Measurements from ENCODE around the gene ANKRD11. TPM values are rescaled to one million over a fixed set of nuclear protein-coding genes. Genes with fewer than 3 reads are reported as not detected.

Gene ANKRD11
- total RNA-seq, 1 experiment from 2014 or later: 99.4 TPM

DNA sequence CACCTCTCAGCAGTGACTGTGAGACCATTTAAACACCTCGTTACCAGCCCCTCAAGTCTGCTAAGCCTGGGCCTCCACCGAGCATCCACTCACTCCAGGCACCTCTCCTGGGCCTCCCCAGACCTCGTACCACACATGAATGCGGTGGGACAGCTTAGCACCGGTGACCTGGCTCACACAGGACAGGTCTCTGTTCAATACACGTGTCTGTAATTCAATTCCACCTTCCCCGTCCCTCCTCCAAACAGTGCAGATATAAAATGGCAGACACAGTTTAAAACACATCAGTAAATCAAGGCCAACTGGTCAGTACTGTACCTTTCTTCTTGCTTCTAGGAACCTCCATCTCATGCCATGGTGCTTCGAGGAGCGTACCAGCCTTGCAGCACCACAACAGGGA lies 199.0 kb downstream of the ANKRD11 start:
- intact Hi-C loops (cut with micrococcal nuclease; ENCODE audit: unreplicated experiment) (no loop called here), in situ Hi-C loops (cut with HindIII; ENCODE audit: low pct_unique_long_range_greater_than_20kb, low sequenced_read_pairs) (no loop called here)
- ChIA-PET POLR2A (interaction anchor here (0.6 kb wide), 1 partner anchor 31 kb away, joined by 12 read pairs; no protein-coding TSS in a partner anchor), CTCF (no interaction called here)
- Histone ChIP-seq H3K36me3 (ENCODE audit: control insufficient read depth, insufficient read depth, low read length) (peaks cover 3% of the 10 kb centered on the region), H3K4me3 (ENCODE audit: low read depth in 2 of 2, low read length in 2 of 2) (no peak overlapping the region), H3K27ac (ENCODE audit: low read length) (no peak overlapping the region; the same call in 1 of the 2 replicates), H3K27me3 (ENCODE audit: control insufficient read depth, insufficient read depth, low read length) (no peaks in the 10 kb centered on the region), H3K4me1 (ENCODE audit: control insufficient read depth, insufficient read depth, low read length) (peaks cover 34% of the 10 kb centered on the region), H3K9me3 (ENCODE audit: control insufficient read depth, insufficient read depth, low read depth, low read length) (no peaks in the 10 kb centered on the region)
- ATAC-seq (no peak), DNase-seq (ENCODE audit: low read depth, low spot score) (no peak)
- BruUV-seq (replicated peaks): no TSS peak
- no peak for TF ChIP-seq SIN3A (IDR thresholded peaks at IDR 0.05; ENCODE audit: borderline replicate concordance, insufficient read depth, low read depth, low read length)
- TF ChIP-seq, protein P1, sequence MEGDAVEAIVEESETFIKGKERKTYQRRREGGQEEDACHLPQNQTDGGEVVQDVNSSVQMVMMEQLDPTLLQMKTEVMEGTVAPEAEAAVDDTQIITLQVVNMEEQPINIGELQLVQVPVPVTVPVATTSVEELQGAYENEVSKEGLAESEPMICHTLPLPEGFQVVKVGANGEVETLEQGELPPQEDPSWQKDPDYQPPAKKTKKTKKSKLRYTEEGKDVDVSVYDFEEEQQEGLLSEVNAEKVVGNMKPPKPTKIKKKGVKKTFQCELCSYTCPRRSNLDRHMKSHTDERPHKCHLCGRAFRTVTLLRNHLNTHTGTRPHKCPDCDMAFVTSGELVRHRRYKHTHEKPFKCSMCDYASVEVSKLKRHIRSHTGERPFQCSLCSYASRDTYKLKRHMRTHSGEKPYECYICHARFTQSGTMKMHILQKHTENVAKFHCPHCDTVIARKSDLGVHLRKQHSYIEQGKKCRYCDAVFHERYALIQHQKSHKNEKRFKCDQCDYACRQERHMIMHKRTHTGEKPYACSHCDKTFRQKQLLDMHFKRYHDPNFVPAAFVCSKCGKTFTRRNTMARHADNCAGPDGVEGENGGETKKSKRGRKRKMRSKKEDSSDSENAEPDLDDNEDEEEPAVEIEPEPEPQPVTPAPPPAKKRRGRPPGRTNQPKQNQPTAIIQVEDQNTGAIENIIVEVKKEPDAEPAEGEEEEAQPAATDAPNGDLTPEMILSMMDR (IDR thresholded peaks at IDR 0.05): no peak
- TF ChIP-seq TCF7L2 (IDR thresholded peaks at IDR 0.05; ENCODE audit: low read depth, low read length): no peak
- TF ChIP-seq POLR2AphosphoS5 (IDR thresholded peaks at IDR 0.05; ENCODE audit: low read depth, low read length): no peak
- TF ChIP-seq, protein P2, sequence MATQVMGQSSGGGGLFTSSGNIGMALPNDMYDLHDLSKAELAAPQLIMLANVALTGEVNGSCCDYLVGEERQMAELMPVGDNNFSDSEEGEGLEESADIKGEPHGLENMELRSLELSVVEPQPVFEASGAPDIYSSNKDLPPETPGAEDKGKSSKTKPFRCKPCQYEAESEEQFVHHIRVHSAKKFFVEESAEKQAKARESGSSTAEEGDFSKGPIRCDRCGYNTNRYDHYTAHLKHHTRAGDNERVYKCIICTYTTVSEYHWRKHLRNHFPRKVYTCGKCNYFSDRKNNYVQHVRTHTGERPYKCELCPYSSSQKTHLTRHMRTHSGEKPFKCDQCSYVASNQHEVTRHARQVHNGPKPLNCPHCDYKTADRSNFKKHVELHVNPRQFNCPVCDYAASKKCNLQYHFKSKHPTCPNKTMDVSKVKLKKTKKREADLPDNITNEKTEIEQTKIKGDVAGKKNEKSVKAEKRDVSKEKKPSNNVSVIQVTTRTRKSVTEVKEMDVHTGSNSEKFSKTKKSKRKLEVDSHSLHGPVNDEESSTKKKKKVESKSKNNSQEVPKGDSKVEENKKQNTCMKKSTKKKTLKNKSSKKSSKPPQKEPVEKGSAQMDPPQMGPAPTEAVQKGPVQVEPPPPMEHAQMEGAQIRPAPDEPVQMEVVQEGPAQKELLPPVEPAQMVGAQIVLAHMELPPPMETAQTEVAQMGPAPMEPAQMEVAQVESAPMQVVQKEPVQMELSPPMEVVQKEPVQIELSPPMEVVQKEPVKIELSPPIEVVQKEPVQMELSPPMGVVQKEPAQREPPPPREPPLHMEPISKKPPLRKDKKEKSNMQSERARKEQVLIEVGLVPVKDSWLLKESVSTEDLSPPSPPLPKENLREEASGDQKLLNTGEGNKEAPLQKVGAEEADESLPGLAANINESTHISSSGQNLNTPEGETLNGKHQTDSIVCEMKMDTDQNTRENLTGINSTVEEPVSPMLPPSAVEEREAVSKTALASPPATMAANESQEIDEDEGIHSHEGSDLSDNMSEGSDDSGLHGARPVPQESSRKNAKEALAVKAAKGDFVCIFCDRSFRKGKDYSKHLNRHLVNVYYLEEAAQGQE (IDR thresholded peaks at IDR 0.05; ENCODE audit: insufficient read depth in 1 of 2, low read depth in 2 of 2, low read length in 1 of 2): no peak

DNA sequence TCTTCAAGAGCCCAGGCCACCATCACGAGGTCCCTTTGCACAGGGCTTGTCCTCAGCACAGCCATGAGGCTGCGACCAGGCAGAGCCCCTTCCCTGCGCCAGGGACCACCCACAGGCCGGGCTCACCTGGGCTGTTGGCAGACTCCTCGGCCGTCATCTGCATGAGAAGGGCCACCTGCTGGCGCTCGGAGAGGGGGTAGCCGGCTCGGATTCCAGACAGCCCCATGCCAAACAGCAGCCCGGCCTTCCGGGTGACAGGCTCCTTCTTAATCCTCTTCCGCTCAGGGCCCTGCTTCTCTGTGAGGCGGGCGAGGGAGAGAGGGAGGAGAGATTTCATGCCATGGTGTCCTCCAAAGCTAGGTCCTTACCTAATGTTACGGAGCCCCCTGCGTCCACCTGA lies 199.5 kb downstream of the ANKRD11 start:
- ATAC-seq: no peak
- intact Hi-C loops (cut with micrococcal nuclease; ENCODE audit: unreplicated experiment): no loop called here
- no peak for DNase-seq (ENCODE audit: low read depth, low spot score)
- in situ Hi-C loops (cut with HindIII; ENCODE audit: low pct_unique_long_range_greater_than_20kb, low sequenced_read_pairs): no loop called here
- H3K9me3 ChIP-seq (ENCODE audit: control insufficient read depth, insufficient read depth, low read depth, low read length): no peaks in the 10 kb centered on the region
- peaks cover 3% of the 10 kb centered on the region for H3K36me3 ChIP-seq (ENCODE audit: control insufficient read depth, insufficient read depth, low read length)
- BruUV-seq (replicated peaks): no TSS peak
- no peak overlapping the region for H3K4me3 ChIP-seq (ENCODE audit: low read depth in 2 of 2, low read length in 2 of 2)
- H3K27ac ChIP-seq (ENCODE audit: low read length): no peak overlapping the region; the same call in 1 of the 2 replicates
- H3K27me3 ChIP-seq (ENCODE audit: control insufficient read depth, insufficient read depth, low read length): no peaks in the 10 kb centered on the region
- peaks cover 31% of the 10 kb centered on the region for H3K4me1 ChIP-seq (ENCODE audit: control insufficient read depth, insufficient read depth, low read length)
- TF ChIP-seq TCF7L2 (IDR thresholded peaks at IDR 0.05; ENCODE audit: low read depth, low read length): no peak
- TF ChIP-seq, protein P1 (IDR thresholded peaks at IDR 0.05): no peak
- TF ChIP-seq, protein P2 (IDR thresholded peaks at IDR 0.05; ENCODE audit: insufficient read depth in 1 of 2, low read depth in 2 of 2, low read length in 1 of 2): no peak
- TF ChIP-seq POLR2AphosphoS5 (IDR thresholded peaks at IDR 0.05; ENCODE audit: low read depth, low read length): no peak
- no peak for TF ChIP-seq SIN3A (IDR thresholded peaks at IDR 0.05; ENCODE audit: borderline replicate concordance, insufficient read depth, low read depth, low read length)
- ChIA-PET CTCF (no interaction called here), POLR2A (no interaction called here)

All from Panc1 (cell line).